HG03097 (cell line): ENCODE measurements around the gene NTM.

ENCODE experiments used
- ATAC-seq: cut with Tn5 transposase; IDR thresholded peaks from one replicate; pipeline ENCODE4 v1.9.1; 2021; ENCODE audit not compliant: unreplicated experiment, low FRiP score

NTM gene

GRCh38 chr11:131964698-131965483 is 594.5 kb downstream of the NTM start:
- ATAC-seq: no peak

GRCh38 chr11:131965504-131965903 is 595.1 kb downstream of the NTM start:
- no peak for ATAC-seq

- no peak for ATAC-seq
Observed at GRCh38 chr11:131966667-131967066, 596.3 kb downstream of the NTM start.

- ATAC-seq: no peak
Observed at GRCh38 chr11:131969261-131969660, 598.8 kb downstream of the NTM start.

GRCh38 chr11:131973061-131973460 is 602.6 kb downstream of the NTM start:
- no peak for ATAC-seq

- ATAC-seq: no peak
Observed at GRCh38 chr11:131975619-131976018, 605.2 kb downstream of the NTM start.

GRCh38 chr11:131976021-131976420 is 605.6 kb downstream of the NTM start:
- ATAC-seq: no peak

- no peak for ATAC-seq
Observed at GRCh38 chr11:131977231-131977630, 606.8 kb downstream of the NTM start.

- no peak for ATAC-seq
Observed at GRCh38 chr11:131977854-131978253, 607.4 kb downstream of the NTM start.

GRCh38 chr11:131978351-131978750 is 607.9 kb downstream of the NTM start:
- no peak for ATAC-seq

GRCh38 chr11:131979364-131979763 is 608.9 kb downstream of the NTM start:
- ATAC-seq: no peak

GRCh38 chr11:131980199-131980598 is 609.8 kb downstream of the NTM start:
- ATAC-seq: no peak

GRCh38 chr11:131980888-131981668 is 610.7 kb downstream of the NTM start:
- ATAC-seq: no peak

GRCh38 chr11:131982154-131982553 is 611.7 kb downstream of the NTM start:
- ATAC-seq: no peak

- ATAC-seq: no peak
Observed at GRCh38 chr11:131985846-131986301, 615.5 kb downstream of the NTM start.

- no peak for ATAC-seq
Observed at GRCh38 chr11:131987703-131988102, 617.3 kb downstream of the NTM start.

GRCh38 chr11:131991606-131992005 is 621.2 kb downstream of the NTM start:
- no peak for ATAC-seq

GRCh38 chr11:131993246-131993645 is 622.8 kb downstream of the NTM start:
- no peak for ATAC-seq

GRCh38 chr11:131998020-131998419 is 627.6 kb downstream of the NTM start:
- ATAC-seq: no peak

- no peak for ATAC-seq
Observed at GRCh38 chr11:131999084-131999483, 628.7 kb downstream of the NTM start.

GRCh38 chr11:131999955-132000354 is 629.5 kb downstream of the NTM start:
- ATAC-seq: no peak

- ATAC-seq: no peak
Observed at GRCh38 chr11:132005887-132006286, 635.5 kb downstream of the NTM start.
